Activated T-helper 1 cell treated with anti-CD3 and anti-CD28 coated beads, Interleukin-12 subunit alpha, Interleukin-12 subunit beta, Interleukin-2, Interleukin-4 antibody, amounts not matched to agents 30 ng/mL and 10 ng/mL and 1 ng/mL, durations not matched to agents 14 hours and 24 hours and 36 hours (primary cell): ENCODE results near the gene ILK. TPM values are rescaled to one million over a fixed set of nuclear protein-coding genes. Genes with fewer than 3 reads are reported as not detected.

ENCODE experiments used
- DNase-seq: peaks from one replicate; pipeline ENCODE4 v3.0.0; 2021; ENCODE audit warnings: low spot score
- H3K27ac Mint-ChIP-seq: one replicate; pipeline ENCODE4 v1.8.0; 2021; ENCODE audit warnings: mild to moderate bottlenecking, mixed read lengths
- H3K27me3 Mint-ChIP-seq: one replicate; pipeline ENCODE4 v1.8.0; 2022; ENCODE audit warnings: mild to moderate bottlenecking, moderate library complexity, mixed read lengths; ENCODE audit not compliant: insufficient read depth
- H3K36me3 Mint-ChIP-seq: one replicate; pipeline ENCODE4 v1.8.0; 2021; ENCODE audit warnings: low read depth, mixed read lengths
- H3K4me1 Mint-ChIP-seq: one replicate; pipeline ENCODE4 v1.8.0; 2021; ENCODE audit warnings: low read depth, mixed read lengths
- H3K4me3 Mint-ChIP-seq: one replicate; pipeline ENCODE4 v1.8.0; 2021; ENCODE audit warnings: mild to moderate bottlenecking, moderate library complexity, mixed read lengths
- H3K9me3 Mint-ChIP-seq: one replicate; pipeline ENCODE4 v1.8.0; 2021; ENCODE audit warnings: mixed read lengths
- intact Hi-C: fragments of 100-400 bp; cut with micrococcal nuclease; formaldehyde crosslinking; loops from one replicate; pipeline ENCODE4 v1.15.1; 2024
- total RNA-seq: library from RNA; stranded (reverse); gene quantifications from 2 replicates; pipeline ENCODE4 v1.2.3, GENCODE V29; 2022

ILK gene
- total RNA-seq, 1 donor from 2014 or later, result 97.5 TPM

DNA sequence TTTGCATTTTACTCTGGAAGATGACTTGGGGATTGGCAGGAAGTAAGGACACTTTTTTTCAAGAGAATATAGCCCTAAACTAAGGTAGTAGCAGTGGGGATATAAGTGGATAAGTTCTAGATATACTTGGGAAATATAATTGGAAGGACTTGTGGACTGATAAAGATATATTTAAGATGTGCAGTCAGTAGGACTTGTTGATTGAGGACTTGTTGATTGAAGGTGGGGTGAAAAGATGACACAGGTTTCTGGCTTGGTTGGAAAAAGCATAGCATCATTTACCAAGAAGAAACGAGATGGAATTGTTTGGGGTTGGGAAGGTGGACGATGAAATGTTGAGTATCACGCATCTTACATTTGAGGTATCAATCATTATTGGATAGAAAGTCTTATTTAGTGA, 9.9 kb downstream of the ILK start:
- no peak overlapping the region for H3K4me3 Mint-ChIP-seq
- DNase-seq, result no peak
- H3K36me3 Mint-ChIP-seq, result peaks cover 32% of the 10 kb centered on the region
- intact Hi-C loops, result loop anchor here (2.0 to 10.0 kb wide), 2 partner anchors 133 to 929 kb away; partner anchors contain the start of genes TRIM22 and TRIM5
- H3K27ac Mint-ChIP-seq, result no peak overlapping the region
- H3K27me3 Mint-ChIP-seq, result no peaks in the 10 kb centered on the region
- peaks cover 20% of the 10 kb centered on the region for H3K4me1 Mint-ChIP-seq
- H3K9me3 Mint-ChIP-seq, result no peaks in the 10 kb centered on the region

- intact Hi-C loops, result loop anchor here (10.0 kb wide), 1 partner anchor 930 kb away; the partner anchor contains the start of genes TRIM22 and TRIM5
- H3K27ac Mint-ChIP-seq, result no peak overlapping the region
- peaks cover 27% of the 10 kb centered on the region for H3K36me3 Mint-ChIP-seq
- no peaks in the 10 kb centered on the region for H3K9me3 Mint-ChIP-seq
- H3K27me3 Mint-ChIP-seq, result no peaks in the 10 kb centered on the region
- no peak overlapping the region for H3K4me3 Mint-ChIP-seq
- H3K4me1 Mint-ChIP-seq, result peaks cover 19% of the 10 kb centered on the region
- no peak for DNase-seq
These were observed 10.9 kb downstream of the ILK start for GRCh38 chr11:6614446-6614845.

DNA sequence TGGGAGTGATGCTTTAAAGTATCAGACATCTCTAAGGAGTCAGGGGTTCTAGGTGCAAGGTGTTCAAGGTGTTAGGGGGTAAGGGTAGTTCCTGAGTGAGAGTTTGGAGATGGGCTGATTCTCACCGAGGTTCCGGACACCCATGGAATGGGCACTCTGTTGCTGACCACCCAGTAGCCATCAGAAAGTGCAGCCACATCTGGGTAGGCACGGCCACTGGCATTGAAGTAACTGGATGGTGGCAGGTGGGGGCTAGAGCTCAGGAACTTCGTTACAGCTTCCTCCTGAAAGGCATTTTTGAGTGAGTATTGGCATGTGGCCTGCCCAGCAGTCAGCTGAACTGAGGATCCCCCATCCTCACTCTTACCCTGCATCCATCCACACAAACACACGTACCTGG, 11.5 kb downstream of the ILK start:
- Mint-ChIP-seq H3K27ac (no peak overlapping the region), H3K9me3 (no peaks in the 10 kb centered on the region), H3K27me3 (no peaks in the 10 kb centered on the region), H3K36me3 (peaks cover 21% of the 10 kb centered on the region), H3K4me1 (peaks cover 13% of the 10 kb centered on the region), H3K4me3 (no peak overlapping the region)
- no peak for DNase-seq
- intact Hi-C loops, result loop anchor here (10.0 kb wide), 1 partner anchor 930 kb away; the partner anchor contains the start of genes TRIM22 and TRIM5

GRCh38 chr11:6615882-6616585, 12.5 kb downstream of the ILK start:
- intact Hi-C loops, result loop anchor here (10.0 kb wide), 1 partner anchor 931 kb away; the partner anchor contains the start of genes TRIM22 and TRIM5
- peaks cover 5% of the 10 kb centered on the region for H3K4me1 Mint-ChIP-seq
- peak overlapping the region; percentile 6 for H3K4me3 Mint-ChIP-seq
- no peaks in the 10 kb centered on the region for H3K27me3 Mint-ChIP-seq
- no peaks in the 10 kb centered on the region for H3K9me3 Mint-ChIP-seq
- H3K27ac Mint-ChIP-seq, result no peak overlapping the region
- DNase-seq, result no peak
- peaks cover 15% of the 10 kb centered on the region for H3K36me3 Mint-ChIP-seq

DNA sequence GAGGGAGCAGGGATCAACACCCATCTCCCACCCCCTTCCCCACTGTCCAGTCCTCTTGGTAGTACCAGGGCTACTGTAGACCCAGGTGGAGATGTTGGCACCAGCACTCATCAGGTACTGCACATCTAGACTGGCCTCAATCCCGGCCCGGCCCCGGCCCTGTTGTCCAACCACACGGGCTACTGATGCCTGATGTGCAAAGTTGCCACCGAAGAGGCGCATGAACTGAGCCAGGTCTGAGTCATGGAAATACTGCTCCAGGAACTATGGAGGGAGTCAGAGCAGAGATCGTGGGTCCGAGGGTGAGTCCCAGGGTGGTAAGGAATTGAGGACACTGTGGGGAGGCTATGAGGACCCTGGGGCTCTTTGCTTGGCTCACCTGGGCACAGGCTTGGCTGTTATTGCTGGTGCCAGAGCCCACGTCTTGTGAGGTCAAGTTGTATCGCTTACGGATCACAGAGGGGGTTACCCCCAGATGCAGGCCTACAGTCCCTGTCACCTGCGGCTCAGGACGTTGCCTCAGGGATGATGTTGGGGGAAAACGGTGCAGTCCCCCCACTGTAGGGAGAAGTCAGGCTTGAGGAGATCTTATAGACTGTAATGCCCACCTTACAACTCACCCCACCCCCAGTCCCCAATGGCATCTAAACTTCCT, 13.1 kb downstream of the ILK start:
- Mint-ChIP-seq H3K36me3 (peaks cover 10% of the 10 kb centered on the region), H3K4me1 (no peaks in the 10 kb centered on the region), H3K27me3 (no peaks in the 10 kb centered on the region), H3K9me3 (no peaks in the 10 kb centered on the region), H3K27ac (peak overlapping the region; percentile 54), H3K4me3 (peak overlapping the region; percentile 43)
- no peak for DNase-seq
- intact Hi-C loops, result loop anchor here (10.0 kb wide), 1 partner anchor 932 kb away; the partner anchor contains the start of genes TRIM22 and TRIM5

DNA sequence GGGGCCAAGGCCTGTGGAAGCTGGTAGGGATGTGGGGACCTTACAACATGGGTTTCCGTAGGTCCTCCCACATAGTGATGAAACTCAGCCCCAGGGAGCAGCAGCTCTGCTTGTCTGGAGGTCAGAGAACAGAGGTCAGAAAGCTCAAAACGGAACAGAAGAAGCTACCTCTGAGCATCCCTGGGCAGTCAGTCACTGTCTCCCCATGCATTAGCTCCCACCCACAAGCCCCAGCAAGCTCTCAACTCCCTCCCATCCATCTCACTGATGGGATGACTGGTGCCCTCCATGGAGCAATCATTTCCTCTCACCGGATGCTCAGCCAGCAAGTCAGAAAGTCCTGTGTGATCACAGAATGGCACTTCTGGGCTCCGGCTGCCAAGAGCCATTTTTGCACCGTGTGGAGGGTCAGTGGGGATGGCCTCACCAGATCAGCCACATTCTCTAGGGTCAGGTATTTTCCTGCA, 13.8 kb downstream of the ILK start:
- no peak overlapping the region for H3K4me3 Mint-ChIP-seq
- H3K27ac Mint-ChIP-seq, result peak overlapping the region; percentile 35
- peaks cover 10% of the 10 kb centered on the region for H3K36me3 Mint-ChIP-seq
- intact Hi-C loops, result loop anchor here (10.0 kb wide), 1 partner anchor 933 kb away; the partner anchor contains the start of genes TRIM22 and TRIM5
- H3K4me1 Mint-ChIP-seq, result no peaks in the 10 kb centered on the region
- H3K27me3 Mint-ChIP-seq, result no peaks in the 10 kb centered on the region
- no peaks in the 10 kb centered on the region for H3K9me3 Mint-ChIP-seq
- no peak for DNase-seq

DNA sequence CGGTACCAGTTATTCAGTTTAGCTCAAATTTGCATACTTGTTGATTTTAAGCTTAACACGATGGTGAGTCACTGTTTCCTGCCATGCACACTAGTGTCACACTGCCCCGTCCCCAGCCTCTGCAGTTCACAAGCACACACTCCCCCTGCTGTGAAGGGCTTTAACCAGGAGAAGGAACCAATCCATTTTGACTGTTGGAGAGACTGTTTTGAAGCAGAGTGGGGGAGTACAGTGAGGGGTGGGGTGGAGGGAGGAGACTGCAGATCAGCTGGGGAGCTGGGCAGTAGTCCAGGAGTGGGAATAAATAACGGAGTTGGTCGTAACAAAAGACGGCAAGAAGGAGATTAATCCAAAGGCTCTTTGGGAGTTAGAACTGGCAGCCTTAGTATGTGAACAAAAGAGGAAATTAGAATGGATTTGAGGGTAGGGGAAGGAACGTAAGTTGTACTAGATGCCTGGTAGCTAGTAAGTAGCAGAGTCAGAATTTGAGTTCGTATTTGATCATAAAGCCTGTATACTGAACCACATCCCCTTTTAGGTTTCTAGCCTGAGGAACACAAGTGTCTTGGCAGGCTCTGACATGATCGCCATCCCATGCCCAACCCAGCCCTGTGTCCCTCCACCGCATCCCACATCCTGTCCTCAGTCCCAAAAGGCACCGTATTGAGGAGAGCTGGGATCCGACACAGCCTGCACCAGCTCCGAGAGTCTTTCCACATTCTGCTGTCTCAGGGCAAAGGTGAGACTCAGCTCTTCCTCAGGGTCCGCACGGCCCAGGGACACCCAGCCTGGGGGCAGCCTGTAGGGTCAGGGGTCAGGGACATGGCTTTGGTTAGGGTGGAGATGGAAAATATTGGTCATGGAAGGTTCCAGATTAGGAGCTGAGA, 14.8 kb downstream of the ILK start:
- Mint-ChIP-seq H3K27ac (no peak overlapping the region), H3K36me3 (peaks cover 10% of the 10 kb centered on the region), H3K9me3 (no peaks in the 10 kb centered on the region), H3K27me3 (no peaks in the 10 kb centered on the region), H3K4me1 (no peaks in the 10 kb centered on the region), H3K4me3 (no peak overlapping the region)
- peak; percentile 37 for DNase-seq
- intact Hi-C loops, result loop anchor here (1.0 to 10.0 kb wide), 9 partner anchors 7 to 934 kb away; partner anchors contain the start of genes FHIP1B, ILK, MRPL17 and RRP8

GRCh38 chr11:6619004-6619745, 15.6 kb downstream of the ILK start, which contains the start of gene TPP1:
Gene TPP1 (minus strand): TSS chr11:6619422. CDS start chr11:6619400, 22 bp downstream.
- Mint-ChIP-seq H3K4me3 (no peak within 1 kb of the TSS), H3K27me3 (no peaks in the 10 kb centered on the region), H3K9me3 (no peaks in the 10 kb centered on the region), H3K27ac (no peak within 1 kb of the TSS), H3K4me1 (no peaks in the 10 kb centered on the region), H3K36me3 (peaks cover 10% of the 10 kb centered on the region)
- intact Hi-C loops, result loop anchor here (1.0 to 10.0 kb wide), 9 partner anchors 8 to 934 kb away; partner anchors contain the start of genes FHIP1B, ILK, MRPL17 and RRP8
- DNase-seq, result peak; percentile 89

DNA sequence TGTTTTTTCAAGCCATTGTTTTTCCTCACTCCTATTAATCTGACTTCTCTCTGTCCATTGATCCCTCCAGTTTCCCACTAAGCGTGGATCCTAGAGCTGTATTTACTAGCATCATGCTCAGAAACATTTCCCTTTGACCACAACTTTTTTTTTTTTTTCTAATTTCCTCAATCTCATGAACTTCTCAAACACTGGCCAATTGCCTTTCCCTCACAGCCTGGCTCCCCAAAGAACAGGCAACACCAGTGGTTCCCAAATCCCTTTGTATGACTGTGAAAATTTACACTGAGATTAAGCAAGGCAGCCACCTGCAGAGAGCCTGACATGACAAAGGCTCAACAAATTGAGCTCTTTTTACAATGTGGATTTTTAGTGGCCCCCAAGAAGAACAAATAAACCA, 17.1 kb downstream of the ILK start:
- no peak for DNase-seq
- H3K27me3 Mint-ChIP-seq, result no peaks in the 10 kb centered on the region
- no peaks in the 10 kb centered on the region for H3K4me1 Mint-ChIP-seq
- no peak overlapping the region for H3K4me3 Mint-ChIP-seq
- intact Hi-C loops, result no loop called here
- no peaks in the 10 kb centered on the region for H3K9me3 Mint-ChIP-seq
- no peak overlapping the region for H3K27ac Mint-ChIP-seq
- H3K36me3 Mint-ChIP-seq, result peaks cover 4% of the 10 kb centered on the region

DNA sequence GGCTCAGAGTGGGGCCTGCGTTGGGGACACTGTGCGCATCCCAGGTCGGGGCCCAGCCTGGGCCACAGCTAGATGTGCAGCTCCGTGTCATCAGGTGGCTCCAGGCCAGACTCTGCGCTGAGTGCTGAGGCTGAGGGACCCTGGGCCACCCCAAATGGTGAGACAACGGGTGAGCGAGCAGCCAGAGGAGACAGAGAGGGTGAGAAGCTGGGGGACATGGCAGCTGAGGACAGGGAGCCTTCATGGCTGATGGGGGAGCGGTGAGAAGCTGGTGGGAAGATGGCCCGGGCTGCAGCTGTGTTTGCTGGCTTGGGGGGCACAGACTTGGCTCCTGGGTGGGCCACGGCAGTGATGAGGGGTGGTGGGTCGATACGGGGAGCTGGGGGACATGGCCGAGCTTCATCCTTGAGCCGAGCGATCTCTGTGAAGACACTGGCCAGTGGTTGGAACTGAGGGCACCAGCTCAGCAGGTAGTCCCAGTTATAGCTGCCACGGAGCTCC, 18.2 kb downstream of the ILK start:
- Mint-ChIP-seq H3K4me3 (no peak overlapping the region), H3K4me1 (no peaks in the 10 kb centered on the region), H3K9me3 (no peaks in the 10 kb centered on the region), H3K27me3 (no peaks in the 10 kb centered on the region), H3K36me3 (no peaks in the 10 kb centered on the region), H3K27ac (no peak overlapping the region)
- DNase-seq, result no peak
- intact Hi-C loops, result no loop called here

- Mint-ChIP-seq H3K4me1 (peaks cover 3% of the 10 kb centered on the region), H3K27me3 (no peaks in the 10 kb centered on the region), H3K9me3 (no peaks in the 10 kb centered on the region), H3K27ac (no peak overlapping the region), H3K36me3 (no peaks in the 10 kb centered on the region), H3K4me3 (no peak overlapping the region)
- no peak for DNase-seq
- intact Hi-C loops, result no loop called here
These were observed 18.9 kb downstream of the ILK start for GRCh38 chr11:6622261-6623171.
